Upper lobe of right lung (tissue), 1 donor: ENCODE measurements around the gene KIAA0232. TPM values are rescaled to one million over a fixed set of nuclear protein-coding genes. Genes with fewer than 3 reads are reported as not detected.
A peak's percentile ranks its signal among the peaks of the same experiment; 100 is the strongest.
"Not testable (repeated sequence)": the region's sequence is repeated elsewhere in the genome, so short reads cannot be mapped to it uniquely, and the experiment has no call there.

Experiments used
- ATAC-seq: fragments of 200-7000 bp; cut with Tn5 transposase; one replicate; pipeline ENCODE4 v1.9.1; 2020; ENCODE audit warnings: mild to moderate bottlenecking, moderate library complexity
- DNase-seq: peaks from one replicate; pipeline ENCODE4 v3.0.0-alpha.2; 2020
- H3K27ac ChIP-seq: fragments of 200-600 bp; one replicate; pipeline ENCODE4 v1.8.0; 2022
- H3K27me3 ChIP-seq: fragments of 200-600 bp; one replicate; pipeline ENCODE4 v1.8.0; 2022; ENCODE audit warnings: mild to moderate bottlenecking
- H3K36me3 ChIP-seq: fragments of 200-600 bp; one replicate; pipeline ENCODE4 v1.8.0; 2022
- H3K4me1 ChIP-seq: fragments of 200-600 bp; one replicate; pipeline ENCODE4 v1.8.0; 2022
- H3K4me3 ChIP-seq: fragments of 200-600 bp; one replicate; pipeline ENCODE4 v1.8.0; 2022; ENCODE audit warnings: mild to moderate bottlenecking
- H3K9me3 ChIP-seq: fragments of 200-600 bp; one replicate; pipeline ENCODE4 v1.8.0; 2022
- intact Hi-C: fragments of 100-400 bp; cut with DNase I; formaldehyde crosslinking; loops from one replicate; pipeline ENCODE4 v1.11.0; 2022
- total RNA-seq: library from RNA; stranded (reverse); fragmentation: NEBNext Ultra II Directional; extraction: Animal tissue kit (Norgen Biotek cat#: 25700); gene quantifications from one replicate; pipeline ENCODE4 v1.2.1, GENCODE V29; 2021
- TF ChIP-seq, protein P1 (sequence below): fragments of 200-600 bp; IDR thresholded peaks from one replicate; pipeline ENCODE4 v1.8.0; 2022; ENCODE audit warnings: antibody characterized with exemption
- donor health status: DM: no; HTN: yes; CAD: no; lungs with severe emphysema.

Gene KIAA0232
- total RNA-seq, 1 donor from 2014 or later = 30.9 TPM

DNA sequence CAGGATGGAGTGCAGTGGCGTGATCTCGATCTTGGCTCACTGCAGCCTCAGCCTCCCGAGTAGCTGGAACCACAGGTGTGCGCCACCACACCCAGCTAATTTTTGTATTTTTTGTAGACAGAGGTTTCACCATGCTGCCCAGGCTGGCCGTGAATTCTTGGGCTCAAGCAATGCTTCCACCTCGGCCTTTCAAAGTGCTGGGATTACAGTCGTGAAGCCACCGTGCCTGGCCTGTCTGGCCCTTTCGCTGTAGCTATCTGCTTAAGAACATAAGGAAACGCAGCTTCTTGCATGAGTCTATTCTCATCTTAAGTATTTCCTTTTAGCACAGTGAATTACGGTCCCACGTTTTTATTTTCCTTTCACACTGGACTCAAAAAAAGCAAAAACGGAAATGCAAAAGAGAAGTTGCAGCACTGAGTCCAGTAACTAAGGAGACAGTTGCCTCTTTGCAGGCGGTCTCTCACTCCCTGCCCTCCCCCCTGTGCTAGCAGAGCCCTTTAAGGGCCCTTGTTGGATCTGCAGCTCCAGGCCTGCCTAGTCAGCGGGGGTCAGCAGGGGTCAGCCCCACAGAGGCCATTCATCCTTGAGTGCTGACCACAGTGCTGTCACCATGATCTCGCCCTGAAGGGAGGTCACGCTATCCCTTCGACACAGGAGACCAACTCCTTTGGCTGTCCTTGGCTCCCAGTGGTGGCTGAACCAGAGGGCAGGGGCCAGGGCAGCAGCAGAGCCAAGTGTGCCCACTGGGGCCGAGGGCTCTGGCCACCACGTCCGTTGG, 105.3 kb downstream of the KIAA0232 start:
- Histone ChIP-seq H3K27me3 (no peaks in the 10 kb centered on the region), H3K36me3 (peaks cover 17% of the 10 kb centered on the region), H3K27ac (no peak overlapping the region), H3K4me3 (no peak overlapping the region), H3K4me1 (peaks cover 25% of the 10 kb centered on the region), H3K9me3 (no peaks in the 10 kb centered on the region)
- intact Hi-C loops = no loop called here
- TF ChIP-seq, protein P1, sequence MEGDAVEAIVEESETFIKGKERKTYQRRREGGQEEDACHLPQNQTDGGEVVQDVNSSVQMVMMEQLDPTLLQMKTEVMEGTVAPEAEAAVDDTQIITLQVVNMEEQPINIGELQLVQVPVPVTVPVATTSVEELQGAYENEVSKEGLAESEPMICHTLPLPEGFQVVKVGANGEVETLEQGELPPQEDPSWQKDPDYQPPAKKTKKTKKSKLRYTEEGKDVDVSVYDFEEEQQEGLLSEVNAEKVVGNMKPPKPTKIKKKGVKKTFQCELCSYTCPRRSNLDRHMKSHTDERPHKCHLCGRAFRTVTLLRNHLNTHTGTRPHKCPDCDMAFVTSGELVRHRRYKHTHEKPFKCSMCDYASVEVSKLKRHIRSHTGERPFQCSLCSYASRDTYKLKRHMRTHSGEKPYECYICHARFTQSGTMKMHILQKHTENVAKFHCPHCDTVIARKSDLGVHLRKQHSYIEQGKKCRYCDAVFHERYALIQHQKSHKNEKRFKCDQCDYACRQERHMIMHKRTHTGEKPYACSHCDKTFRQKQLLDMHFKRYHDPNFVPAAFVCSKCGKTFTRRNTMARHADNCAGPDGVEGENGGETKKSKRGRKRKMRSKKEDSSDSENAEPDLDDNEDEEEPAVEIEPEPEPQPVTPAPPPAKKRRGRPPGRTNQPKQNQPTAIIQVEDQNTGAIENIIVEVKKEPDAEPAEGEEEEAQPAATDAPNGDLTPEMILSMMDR = no peak
- ATAC-seq (peak; percentile 44), DNase-seq (peak; percentile 64)

- H3K9me3 ChIP-seq = no peaks in the 10 kb centered on the region
- ATAC-seq (no peak), DNase-seq (no peak)
- no peaks in the 10 kb centered on the region for H3K27me3 ChIP-seq
- peaks cover 9% of the 10 kb centered on the region for H3K36me3 ChIP-seq
- H3K4me1 ChIP-seq = peaks cover 28% of the 10 kb centered on the region
- TF ChIP-seq, protein P1 = no peak
- no peak overlapping the region for H3K4me3 ChIP-seq
- H3K27ac ChIP-seq = no peak overlapping the region
- intact Hi-C loops = no loop called here
Measured at GRCh38 chr4:6888506-6889071, 106.1 kb downstream of the KIAA0232 start.

DNA sequence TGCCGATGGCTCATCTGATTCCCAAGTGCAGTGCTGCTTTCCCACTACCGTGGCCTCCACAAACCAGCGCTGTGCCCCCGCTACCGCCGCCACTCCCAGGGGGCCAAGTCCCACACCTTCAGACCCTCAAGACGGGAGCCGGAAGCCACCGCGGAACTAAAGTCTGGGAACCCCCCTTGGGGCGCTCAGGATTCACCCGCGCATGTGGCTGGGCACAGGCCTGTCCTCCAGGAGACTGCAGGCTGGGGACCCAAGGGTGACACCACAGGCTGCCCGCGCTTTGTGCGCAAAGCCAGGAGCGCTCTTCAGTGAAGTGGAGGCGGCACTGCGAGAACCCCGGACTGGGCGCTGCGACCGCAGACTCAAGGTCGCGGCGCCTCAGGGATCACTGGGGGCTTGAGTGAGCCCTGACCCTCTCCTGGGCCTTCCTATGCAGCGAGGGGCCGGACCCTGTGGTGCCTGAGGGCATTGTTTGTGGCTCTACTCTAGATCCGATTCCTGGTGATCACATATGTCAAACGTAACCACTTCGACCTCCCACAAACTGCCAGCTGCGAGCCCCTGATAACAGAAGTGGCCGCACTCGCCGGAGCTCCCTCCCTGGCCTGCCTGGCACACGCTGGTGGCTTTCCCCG, 106.7 kb downstream of the KIAA0232 start:
- TF ChIP-seq, protein P1 = no peak
- intact Hi-C loops = no loop called here
- no peak overlapping the region for H3K27ac ChIP-seq
- ATAC-seq (no peak), DNase-seq (peak; percentile 58)
- H3K4me3 ChIP-seq = no peak overlapping the region
- no peaks in the 10 kb centered on the region for H3K27me3 ChIP-seq
- peaks cover 28% of the 10 kb centered on the region for H3K4me1 ChIP-seq
- no peaks in the 10 kb centered on the region for H3K9me3 ChIP-seq
- peaks cover 3% of the 10 kb centered on the region for H3K36me3 ChIP-seq

- peaks cover 28% of the 10 kb centered on the region for H3K4me1 ChIP-seq
- no peak overlapping the region for H3K4me3 ChIP-seq
- intact Hi-C loops = no loop called here
- no peak overlapping the region for H3K27ac ChIP-seq
- peak; percentile 62 for DNase-seq
- no peaks in the 10 kb centered on the region for H3K27me3 ChIP-seq
- TF ChIP-seq, protein P1 = no peak
- no peaks in the 10 kb centered on the region for H3K9me3 ChIP-seq
- no peaks in the 10 kb centered on the region for H3K36me3 ChIP-seq
- no peak for ATAC-seq
Measured at GRCh38 chr4:6889736-6890324, 107.3 kb downstream of the KIAA0232 start.

GRCh38 chr4:6890358-6890757, 107.8 kb downstream of the KIAA0232 start:
- no peak for ATAC-seq
- H3K27ac ChIP-seq = no peak overlapping the region

DNA sequence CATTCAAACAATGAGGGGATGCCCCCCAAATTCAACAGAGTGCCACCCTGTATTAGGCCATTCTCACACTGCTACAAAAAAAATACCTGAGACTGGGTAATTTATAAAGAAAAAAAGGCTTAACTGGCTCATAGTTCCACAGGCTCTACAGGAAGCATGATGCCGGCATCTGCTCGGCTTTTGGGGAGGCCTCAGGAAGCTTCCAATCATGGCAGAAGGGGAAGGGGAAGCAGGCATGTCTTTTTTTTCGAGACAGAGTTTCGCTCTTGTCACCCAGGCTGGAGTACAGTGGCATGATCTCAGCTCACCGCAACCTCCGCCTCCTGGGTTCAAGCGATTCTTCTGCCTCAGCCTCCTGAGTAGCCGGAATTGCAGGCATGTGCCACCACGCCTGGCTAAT, 108.4 kb downstream of the KIAA0232 start:
- H3K4me1 ChIP-seq = peaks cover 27% of the 10 kb centered on the region
- H3K9me3 ChIP-seq, H3K4me3 ChIP-seq, H3K27me3 ChIP-seq, DNase-seq, H3K36me3 ChIP-seq, ATAC-seq, intact Hi-C loops: not testable (repeated sequence)
- H3K27ac ChIP-seq = peak overlapping the region; percentile 73

More at GRCh38 chr4:6890358-6890757, 107.8 kb downstream of the KIAA0232 start:
- peaks cover 28% of the 10 kb centered on the region for H3K4me1 ChIP-seq
- H3K9me3 ChIP-seq = no peaks in the 10 kb centered on the region
- no peak for DNase-seq
- TF ChIP-seq, protein P1 = no peak
- intact Hi-C loops = no loop called here
- H3K27me3 ChIP-seq = no peaks in the 10 kb centered on the region
- no peaks in the 10 kb centered on the region for H3K36me3 ChIP-seq
- no peak overlapping the region for H3K4me3 ChIP-seq
